Testis (tissue), 3 donors: ENCODE measurements around the gene CDKL4. TPM values are rescaled to one million over a fixed set of nuclear protein-coding genes. Genes with fewer than 3 reads are reported as not detected.

ENCODE experiments used
- polyA plus RNA-seq: library from polyadenylated mRNA; stranded (reverse); fragments of 350-450 nt; fragmentation: Illumina TruSeq; extraction: RNeasy Lipid Tissue Mini Kit (QIAGEN cat#74804); gene quantifications from one replicate; pipeline ENCODE4 v1.2.3, GENCODE V29; 2014; ENCODE audit warnings: low read depth, low replicate concordance; ENCODE audit not compliant: insufficient read depth
- small RNA-seq, 2 donors: library from RNA; depleted of rRNA; stranded (forward); fragments of <200 nt; gene quantifications; one replicate each; pipeline ENCODE3, GENCODE V24; 2016
- total RNA-seq, 2 donors: library from RNA; depleted of rRNA; stranded (reverse); fragments of >200 nt; gene quantifications; one replicate each; pipeline ENCODE4 v1.2.3, GENCODE V29; 2016

The CDKL4 gene
- total and polyA plus RNA-seq, 3 donors from 2014 or later = 2.3 to 4.2 (median 3.9) TPM

Small RNAs within 50 kb of the gene (small RNA-seq; reads per million reads assigned to genes)
- 0 reads per million in 2 donors for gene RF00019
- gene RF00272 = 0 reads per million in 2 donors

Other genes with a start within 250 kb of the CDKL4 start
- gene SOS1, start 122.9 kb downstream of the CDKL4 start, total RNA-seq = 10 to 100 TPM; 40.6 to 48.7 TPM
- gene SOS1, start 122.9 kb downstream of the CDKL4 start, polyA plus RNA-seq = 27.0 TPM
- gene MAP4K3, start 193.3 kb upstream of the CDKL4 start, total RNA-seq = 10 to 100 TPM; 58.8 to 59.6 TPM
- 37.6 TPM for gene MAP4K3, start 193.3 kb upstream of the CDKL4 start, polyA plus RNA-seq